ENCODE data around the gene ZFP36. TPM values are rescaled to one million over a fixed set of nuclear protein-coding genes. Genes with fewer than 3 reads are reported as not detected.
A peak's percentile ranks its signal among the peaks of the same experiment; 100 is the strongest.

The ZFP36 gene
- total RNA-seq, 1 experiment from 2014 or later, result 414 TPM

GRCh38 chr19:39372047-39372802 is 34.4 kb upstream of the ZFP36 start:
- peak; percentile 2 for ATAC-seq
- ChIA-PET POLR2A (interaction anchor here (0.6 to 1.7 kb wide), 6 partner anchors 10 to 883 kb away, joined by 3 to 7 read pairs (median 5); partner anchors contain the start of genes MED29 and PAF1), CTCF (interaction anchor here (0.6 to 2.7 kb wide), 2 partner anchors 12 to 30 kb away, joined by 3 to 25 read pairs; partner anchors contain the start of gene SAMD4B)
- Histone ChIP-seq H3K4me1 (ENCODE audit: control insufficient read depth, insufficient read depth, low read length) (no peaks in the 10 kb centered on the region), H3K27me3 (ENCODE audit: control insufficient read depth, insufficient read depth, low read length) (no peaks in the 10 kb centered on the region), H3K9me3 (ENCODE audit: control insufficient read depth, insufficient read depth, low read depth, low read length) (no peaks in the 10 kb centered on the region), H3K36me3 (ENCODE audit: control insufficient read depth, insufficient read depth, low read length) (peaks cover 71% of the 10 kb centered on the region), H3K27ac (ENCODE audit: low read length) (no peak overlapping the region), H3K4me3 (ENCODE audit: low read depth in 2 of 2, low read length in 2 of 2) (no peak overlapping the region)
- TSS peak; percentile 25 for BruUV-seq (replicated peaks)
- intact Hi-C loops (cut with micrococcal nuclease; ENCODE audit: unreplicated experiment) (no loop called here), in situ Hi-C loops (cut with HindIII; ENCODE audit: low pct_unique_long_range_greater_than_20kb, low sequenced_read_pairs) (no loop called here)
- TF ChIP-seq POLR2AphosphoS5 (IDR thresholded peaks at IDR 0.05; ENCODE audit: low read depth, low read length) (no peak), CTCF (IDR thresholded peaks at IDR 0.05) (no peak), TCF7L2 (IDR thresholded peaks at IDR 0.05; ENCODE audit: low read depth, low read length) (no peak), REST (IDR thresholded peaks at IDR 0.05; ENCODE audit: insufficient read depth in 1 of 2, low read depth in 2 of 2, low read length in 1 of 2) (no peak), SIN3A (IDR thresholded peaks at IDR 0.05; ENCODE audit: borderline replicate concordance, insufficient read depth, low read depth, low read length) (no peak)
- no peak for DNase-seq (ENCODE audit: low read depth, low spot score)

- intact Hi-C loops (cut with micrococcal nuclease; ENCODE audit: unreplicated experiment), result no loop called here
- in situ Hi-C loops (cut with HindIII; ENCODE audit: low pct_unique_long_range_greater_than_20kb, low sequenced_read_pairs), result no loop called here
These were observed 33.7 kb upstream of the ZFP36 start for GRCh38 chr19:39372941-39373340.

More at GRCh38 chr19:39372941-39373340, 33.7 kb upstream of the ZFP36 start:
- no peak overlapping the region for H3K4me3 ChIP-seq (ENCODE audit: low read depth in 2 of 2, low read length in 2 of 2)
- ChIA-PET POLR2A (interaction anchor here (1.0 to 1.7 kb wide), 2 partner anchors 10 to 18 kb away, joined by 6 read pairs; partner anchors contain the start of gene MED29), CTCF (interaction anchor here (0.7 to 2.0 kb wide), 4 partner anchors 10 to 392 kb away, joined by 3 to 6 read pairs (median 4); partner anchors contain the start of gene SAMD4B)
- peaks cover 77% of the 10 kb centered on the region for H3K36me3 ChIP-seq (ENCODE audit: control insufficient read depth, insufficient read depth, low read length)
- TF ChIP-seq CTCF (IDR thresholded peaks at IDR 0.05), result no peak
- TF ChIP-seq POLR2AphosphoS5 (IDR thresholded peaks at IDR 0.05; ENCODE audit: low read depth, low read length), result no peak
- no peak for TF ChIP-seq TCF7L2 (IDR thresholded peaks at IDR 0.05; ENCODE audit: low read depth, low read length)
- no peak for TF ChIP-seq REST (IDR thresholded peaks at IDR 0.05; ENCODE audit: insufficient read depth in 1 of 2, low read depth in 2 of 2, low read length in 1 of 2)
- no peak for TF ChIP-seq SIN3A (IDR thresholded peaks at IDR 0.05; ENCODE audit: borderline replicate concordance, insufficient read depth, low read depth, low read length)
- no peaks in the 10 kb centered on the region for H3K27me3 ChIP-seq (ENCODE audit: control insufficient read depth, insufficient read depth, low read length)
- ATAC-seq (peak; percentile 8), DNase-seq (ENCODE audit: low read depth, low spot score) (no peak)
- BruUV-seq (replicated peaks), result no TSS peak
- H3K9me3 ChIP-seq (ENCODE audit: control insufficient read depth, insufficient read depth, low read depth, low read length), result no peaks in the 10 kb centered on the region
- H3K27ac ChIP-seq (ENCODE audit: low read length), result no peak overlapping the region
- no peaks in the 10 kb centered on the region for H3K4me1 ChIP-seq (ENCODE audit: control insufficient read depth, insufficient read depth, low read length)
